Testis (tissue), 3 donors: ENCODE results near the gene PLEKHO2. TPM values are rescaled to one million over a fixed set of nuclear protein-coding genes. Genes with fewer than 3 reads are reported as not detected.

ENCODE experiments used
- DNase-seq: peaks from one replicate; pipeline ENCODE4 v3.0.0-alpha.2; 2019
- H3K27ac ChIP-seq, 2 donors: fragments of 200-600 bp; sonication (generic); one replicate each; pipeline ENCODE4 v1.5.1; 2019
- H3K27me3 ChIP-seq: fragments of 200-600 bp; sonication (generic); one replicate; pipeline ENCODE4 v1.5.1; 2019
- H3K36me3 ChIP-seq: fragments of 200-600 bp; sonication (generic); one replicate; pipeline ENCODE4 v1.5.1; 2017; ENCODE audit warnings: low read depth; ENCODE audit errors: missing control alignments
- H3K4me1 ChIP-seq: fragments of 200-600 bp; sonication (generic); one replicate; pipeline ENCODE4 v1.5.1; 2019
- H3K4me3 ChIP-seq, 2 donors: fragments of 200-600 bp; sonication (generic); one replicate each; pipeline ENCODE4 v1.5.1; 2017 to 2019
- H3K9me3 ChIP-seq: fragments of 200-600 bp; sonication (generic); one replicate; pipeline ENCODE4 v1.5.1; 2017
- POLR2A ChIP-seq: fragments of 450-650 bp; IDR thresholded peaks from one replicate; pipeline ENCODE4 v1.6.1; 2017; ENCODE audit warnings: antibody characterized with exemption, mild to moderate bottlenecking, moderate library complexity
- WGBS, 2 donors: methylation state at CpG; one replicate each; pipeline ENCODE4 v1.1.5; 2018; 5-methylcytosine and 5-hydroxymethylcytosine counted together
- intact Hi-C: fragments of 100-400 bp; cut with DNase I; formaldehyde crosslinking; loops from one replicate; pipeline ENCODE4 v1.15.1; 2023; ENCODE audit warnings: low total_unique reads
- polyA plus RNA-seq: library from polyadenylated mRNA; stranded (reverse); fragments of 350-450 nt; fragmentation: Illumina TruSeq; extraction: RNeasy Lipid Tissue Mini Kit (QIAGEN cat#74804); gene quantifications from one replicate; pipeline ENCODE4 v1.2.3, GENCODE V29; 2014; ENCODE audit warnings: low read depth, low replicate concordance; ENCODE audit not compliant: insufficient read depth
- total RNA-seq, 2 donors: library from RNA; depleted of rRNA; stranded (reverse); fragments of >200 nt; gene quantifications; one replicate each; pipeline ENCODE4 v1.2.3, GENCODE V29; 2016
- TF ChIP-seq, protein P1 (sequence below), 3 experiments: fragments of 450-650 bp in 2 of 3; fragments of 200-600 bp in 1 of 3; sonication (generic) in 1 of 3; IDR thresholded peaks; one replicate each; pipeline ENCODE4 v1.5.1; 2016 to 2019; ENCODE audit warnings: antibody characterized with exemption in 3 of 3, mild to moderate bottlenecking in 2 of 3, moderate library complexity in 1 of 3

The PLEKHO2 gene
- total and polyA plus RNA-seq, 3 donors from 2014 or later = 17.2 to 28.9 (median 19.3) TPM

GRCh38 chr15:64843991-64844390, 2.3 kb downstream of the PLEKHO2 start:
- Histone ChIP-seq H3K36me3 (no peaks in the 10 kb centered on the region), H3K9me3 (no peaks in the 10 kb centered on the region), H3K4me1 (peaks cover 31% of the 10 kb centered on the region), H3K27ac (peak overlapping the region; percentile 90 to 95), H3K4me3 (peak overlapping the region; percentile 7 to 34), H3K27me3 (no peaks in the 10 kb centered on the region)
- intact Hi-C loops = no loop called here
- 33 to 44% methylated on average over 4 of the region's 4 CpGs for WGBS, 2 donors
- TF ChIP-seq, protein P1, sequence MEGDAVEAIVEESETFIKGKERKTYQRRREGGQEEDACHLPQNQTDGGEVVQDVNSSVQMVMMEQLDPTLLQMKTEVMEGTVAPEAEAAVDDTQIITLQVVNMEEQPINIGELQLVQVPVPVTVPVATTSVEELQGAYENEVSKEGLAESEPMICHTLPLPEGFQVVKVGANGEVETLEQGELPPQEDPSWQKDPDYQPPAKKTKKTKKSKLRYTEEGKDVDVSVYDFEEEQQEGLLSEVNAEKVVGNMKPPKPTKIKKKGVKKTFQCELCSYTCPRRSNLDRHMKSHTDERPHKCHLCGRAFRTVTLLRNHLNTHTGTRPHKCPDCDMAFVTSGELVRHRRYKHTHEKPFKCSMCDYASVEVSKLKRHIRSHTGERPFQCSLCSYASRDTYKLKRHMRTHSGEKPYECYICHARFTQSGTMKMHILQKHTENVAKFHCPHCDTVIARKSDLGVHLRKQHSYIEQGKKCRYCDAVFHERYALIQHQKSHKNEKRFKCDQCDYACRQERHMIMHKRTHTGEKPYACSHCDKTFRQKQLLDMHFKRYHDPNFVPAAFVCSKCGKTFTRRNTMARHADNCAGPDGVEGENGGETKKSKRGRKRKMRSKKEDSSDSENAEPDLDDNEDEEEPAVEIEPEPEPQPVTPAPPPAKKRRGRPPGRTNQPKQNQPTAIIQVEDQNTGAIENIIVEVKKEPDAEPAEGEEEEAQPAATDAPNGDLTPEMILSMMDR (IDR thresholded peaks at IDR 0.05) = no peak
- no peak for TF ChIP-seq POLR2A
- DNase-seq = no peak

GRCh38 chr15:64844576-64845145, 2.9 kb downstream of the PLEKHO2 start:
- Histone ChIP-seq H3K27ac (peak overlapping the region; percentile 90 to 95), H3K4me3 (peak overlapping the region in 1 of 2 donors; percentile 34), H3K9me3 (no peaks in the 10 kb centered on the region), H3K4me1 (peaks cover 31% of the 10 kb centered on the region), H3K36me3 (no peaks in the 10 kb centered on the region), H3K27me3 (no peaks in the 10 kb centered on the region)
- TF ChIP-seq POLR2A = no peak
- TF ChIP-seq, protein P1 (IDR thresholded peaks at IDR 0.05) = no peak
- 26 to 40% methylated on average over 8 of the region's 8 CpGs for WGBS, 2 donors
- no peak for DNase-seq
- intact Hi-C loops = no loop called here

GRCh38 chr15:64845183-64845611, 3.5 kb downstream of the PLEKHO2 start:
- TF ChIP-seq, protein P1 (IDR thresholded peaks at IDR 0.05) = no peak
- no peak for TF ChIP-seq POLR2A
- H3K4me1 ChIP-seq = peaks cover 31% of the 10 kb centered on the region
- intact Hi-C loops = no loop called here
- no peaks in the 10 kb centered on the region for H3K27me3 ChIP-seq
- peak; percentile 65 for DNase-seq
- 19 to 58% methylated on average over 2 of the region's 2 CpGs for WGBS, 2 donors
- no peak overlapping the region for H3K4me3 ChIP-seq
- H3K9me3 ChIP-seq = no peaks in the 10 kb centered on the region
- H3K36me3 ChIP-seq = no peaks in the 10 kb centered on the region
- peak overlapping the region; percentile 90 to 95 for H3K27ac ChIP-seq

DNA sequence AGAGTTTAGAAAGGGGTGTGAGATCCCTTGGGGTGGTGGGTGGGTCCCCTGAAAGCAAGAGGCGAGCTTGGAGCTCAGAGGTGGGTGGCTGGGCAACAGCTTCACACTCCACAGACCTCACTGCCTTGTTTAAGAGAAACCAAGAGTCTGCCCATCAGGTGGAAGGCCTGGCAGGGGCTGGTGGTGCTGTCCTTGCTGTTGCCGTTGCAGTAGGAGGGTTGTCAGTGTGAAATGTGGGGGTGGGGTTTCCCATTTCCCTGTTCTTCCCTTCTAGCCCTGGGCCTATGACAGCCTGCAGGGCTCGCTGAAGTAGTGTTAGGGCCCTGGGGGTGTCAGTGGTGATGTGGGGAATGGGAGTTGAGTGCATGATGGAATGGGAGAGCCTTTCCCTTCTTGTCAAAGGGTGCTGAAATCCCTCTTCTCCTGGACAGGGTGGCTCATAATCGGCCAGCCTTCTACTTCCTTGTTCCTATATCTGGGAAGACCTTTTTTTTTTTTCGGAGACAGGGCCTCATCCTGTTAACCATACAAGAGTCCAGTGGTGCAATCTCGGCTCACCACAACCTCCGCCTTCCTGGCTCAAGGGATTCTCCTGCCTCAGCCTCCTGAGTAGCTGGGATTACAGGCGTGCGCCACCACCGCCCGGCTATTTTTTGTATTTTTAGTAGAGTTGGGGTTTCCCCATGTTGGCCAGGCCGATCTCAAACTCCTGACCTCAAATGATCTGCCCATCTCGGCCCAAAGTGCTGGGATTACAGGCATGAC, 4.3 kb downstream of the PLEKHO2 start:
- no peak for DNase-seq
- Histone ChIP-seq H3K36me3 (no peaks in the 10 kb centered on the region), H3K9me3 (no peaks in the 10 kb centered on the region), H3K4me1 (peaks cover 29% of the 10 kb centered on the region), H3K27me3 (no peaks in the 10 kb centered on the region), H3K4me3 (no peak overlapping the region), H3K27ac (peak overlapping the region in 1 of 2 donors; percentile 90)
- no peak for TF ChIP-seq POLR2A
- TF ChIP-seq, protein P1 (IDR thresholded peaks at IDR 0.05) = no peak
- WGBS, 2 donors = 78 to 83% methylated on average over 12 to 13 of the region's 13 CpGs
- intact Hi-C loops = no loop called here
